NCI-H187 (cell line): ENCODE data around the gene OR6C76.
"Not testable (repeated sequence)": the region's sequence is repeated elsewhere in the genome, so short reads cannot be mapped to it uniquely, and the experiment has no call there.

ENCODE experiments used
- DNase-seq, 2 experiments: peaks; one replicate each; lab custom pipeline; 2025; lab: John Stamatoyannopoulos, UW

OR6C76 gene

GRCh38 chr12:55425954-55426353 lies at the start of gene OR6C76:
Gene OR6C76, plus strand, starts transcription at chr12:55426254. Its CDS starts 0 bp downstream, at chr12:55426254.
- no peak for DNase-seq

- DNase-seq = no peak
These were observed 40.2 kb upstream of the OR6C76 start for GRCh38 chr12:55385891-55386290.

GRCh38 chr12:55392032-55392795 lies 33.8 kb upstream of the OR6C76 start:
- no peak for DNase-seq

GRCh38 chr12:55396326-55396725 lies 29.7 kb upstream of the OR6C76 start:
- no peak for DNase-seq

GRCh38 chr12:55400229-55400628 lies 25.8 kb upstream of the OR6C76 start, which contains the start of gene OR6C65:
Gene OR6C65, plus strand, starts transcription at chr12:55400529. Its CDS starts 0 bp downstream, at chr12:55400529.
- DNase-seq = no peak

GRCh38 chr12:55407866-55408265 lies 18.2 kb upstream of the OR6C76 start:
- DNase-seq = no peak

- DNase-seq = not testable (repeated sequence)
These were observed 16.9 kb upstream of the OR6C76 start for GRCh38 chr12:55409133-55409532.

- not testable (repeated sequence) for DNase-seq
These were observed 13.9 kb upstream of the OR6C76 start for GRCh38 chr12:55412138-55412537.

GRCh38 chr12:55413498-55414388 lies 12.3 kb upstream of the OR6C76 start:
- DNase-seq = not testable (repeated sequence)

- DNase-seq = not testable (repeated sequence)
These were observed 11.6 kb upstream of the OR6C76 start for GRCh38 chr12:55414396-55414823.

- not testable (repeated sequence) for DNase-seq
These were observed 11.2 kb upstream of the OR6C76 start for GRCh38 chr12:55414889-55415288.

GRCh38 chr12:55416961-55417360 lies 9.1 kb upstream of the OR6C76 start:
- no peak for DNase-seq

- DNase-seq = no peak
These were observed 5.6 kb upstream of the OR6C76 start for GRCh38 chr12:55420307-55420962.

- DNase-seq = no peak
These were observed 2.5 kb downstream of the OR6C76 start for GRCh38 chr12:55428331-55429243.

GRCh38 chr12:55441233-55441632 lies 15.2 kb downstream of the OR6C76 start:
- DNase-seq = not testable (repeated sequence)

GRCh38 chr12:55443776-55444175 lies 17.7 kb downstream of the OR6C76 start, which contains the start of gene OR6C2:
Gene OR6C2, plus strand, starts transcription at chr12:55444076. Its CDS starts 8,138 bp downstream, at chr12:55452214.
- DNase-seq = no peak

GRCh38 chr12:55445357-55445756 lies 19.3 kb downstream of the OR6C76 start:
- DNase-seq = no peak

- no peak for DNase-seq
These were observed 20.3 kb downstream of the OR6C76 start for GRCh38 chr12:55446326-55446725.

GRCh38 chr12:55448825-55449224 lies 22.8 kb downstream of the OR6C76 start:
- DNase-seq = no peak

- DNase-seq = not testable (repeated sequence)
These were observed 38.9 kb downstream of the OR6C76 start for GRCh38 chr12:55464926-55465325.

GRCh38 chr12:55467836-55468235 lies 41.8 kb downstream of the OR6C76 start:
- DNase-seq = no peak
